ENCODE measurements around the gene HSPA1B. TPM values are rescaled to one million over a fixed set of nuclear protein-coding genes. Genes with fewer than 3 reads are reported as not detected.

The HSPA1B gene
- total RNA-seq, 1 experiment from 2014 or later, result 85.1 TPM

GRCh38 chr6:31875877-31876276 is 48.3 kb downstream of the HSPA1B start:
- Histone ChIP-seq H2AK5ac (ENCODE audit: insufficient read length, low read length) (no peak overlapping the region), H3K4me1 (ENCODE audit: insufficient read depth, low read length) (peaks cover 3% of the 10 kb centered on the region; the same call in 1 of the 2 replicates), H3K14ac (ENCODE audit: insufficient read depth, low read length) (no peak overlapping the region), H3K79me1 (ENCODE audit: insufficient read depth, low read depth, low read length, poor library complexity, severe bottlenecking) (no peaks in the 10 kb centered on the region), H3K4ac (ENCODE audit: low read depth, low read length) (no peak overlapping the region), H3K18ac (ENCODE audit: insufficient read length, low read depth, low read length) (no peak overlapping the region), H3T11ph (ENCODE audit: low read length) (no peak overlapping the region), H3K4me2 (ENCODE audit: insufficient read depth, insufficient read length, low read length) (no peak overlapping the region), H2BK12ac (ENCODE audit: insufficient read length, low read depth, low read length) (no peak overlapping the region), H2BK120ac (ENCODE audit: low read depth, low read length, poor library complexity, severe bottlenecking) (no peak overlapping the region), H4K20me1 (ENCODE audit: control insufficient read depth, insufficient read depth, insufficient read length) (no peaks in the 10 kb centered on the region), H3K56ac (ENCODE audit: insufficient read length, low read depth, low read length) (no peak overlapping the region), H2BK5ac (ENCODE audit: insufficient read length, low read length) (no peak overlapping the region), H3K27ac (ENCODE audit: insufficient read length, low read depth, low read length) (no peak overlapping the region), H3K27me3 (ENCODE audit: insufficient read depth, low read length) (no peaks in the 10 kb centered on the region), H4K91ac (ENCODE audit: insufficient read length, low read depth, low read length) (no peak overlapping the region), H2AFZ (ENCODE audit: low read length) (no peak overlapping the region), H3K23me2 (ENCODE audit: insufficient read length, low read depth, low read length, poor library complexity, severe bottlenecking) (no peaks in the 10 kb centered on the region), H3K9ac (ENCODE audit: extremely low read depth, insufficient read length, low read length) (no peak overlapping the region), H2BK20ac (ENCODE audit: low read depth, low read length, poor library complexity, severe bottlenecking) (no peak overlapping the region), H4K8ac (replicated peaks; ENCODE audit: insufficient read length, low read depth, low read length) (no peak overlapping the region), H2BK15ac (ENCODE audit: low read depth, low read length) (no peak overlapping the region), H3K23ac (ENCODE audit: insufficient read length, low read depth, low read length) (no peak overlapping the region), H3K9me3 (ENCODE audit: control insufficient read depth, low read depth, low read length) (no peaks in the 10 kb centered on the region), H3K79me2 (ENCODE audit: insufficient read depth, low read length) (no peaks in the 10 kb centered on the region), H4K5ac (ENCODE audit: insufficient read length, low read depth, low read length) (no peak overlapping the region)
- no peaks in the 10 kb centered on the region for H3K9me3 Mint-ChIP-seq
- no CpG with 5 or more reads among the region's 5 CpGs for WGBS (ENCODE audit: extremely low coverage, insufficient read length, low lambda C conversion rate)
- peaks cover 9 to 15% (median 13%) of the 10 kb centered on the region in 3 experiments; a peak in 6 of 7 replicates for H3K36me3 Mint-ChIP-seq (ENCODE audit: insufficient read depth in 1 of 3, low read depth in 3 of 3)
- H3K4me3 Mint-ChIP-seq, result no peak overlapping the region
- no peak for DNase-seq
- TF ChIP-seq CTCF (conservative IDR thresholded peaks at IDR 0.05), result no peak
- no peaks in the 10 kb centered on the region; the same call in 1 of the 2 replicates for H3K27me3 Mint-ChIP-seq (ENCODE audit: low read depth)
- H3K27ac Mint-ChIP-seq, result peak overlapping the region in 1 of 3 experiments; percentile 57; a peak in 3 of 7 replicates
- peaks cover 9 to 36% of the 10 kb centered on the region in 2 experiments for H3K4me1 Mint-ChIP-seq

Data from H9 (cell line).